CD14-positive monocyte (primary cell): Measurements from ENCODE around the gene SUSD1. TPM values are rescaled to one million over a fixed set of nuclear protein-coding genes. Genes with fewer than 3 reads are reported as not detected.

Source experiments
- DNase-seq, 3 donors: peaks; one replicate each; pipeline ENCODE4 v3.0.0-alpha.2; 2011 to 2022
- H2AFZ ChIP-seq: 2 replicates; pipeline ENCODE4 v1.6.0; 2012; ENCODE audit warnings: mild to moderate bottlenecking, low read depth, low read length, inconsistent platforms; ENCODE audit not compliant: insufficient read depth, poor library complexity, severe bottlenecking
- H3K27ac ChIP-seq, 2 donors: 1 replicate in 1 of 2; 2 replicates in 1 of 2; pipeline ENCODE4 v1.5.1; 2012 to 2013; ENCODE audit warnings: low read length in 2 of 2, control low read depth in 1 of 2, inconsistent platforms in 1 of 2, low read depth in 1 of 2, mild to moderate bottlenecking in 1 of 2
- H3K27me3 ChIP-seq, 2 donors: one replicate each; pipeline versions ENCODE4 v1.6.0 to v1.6.1; 2011 to 2013; ENCODE audit warnings: low read length in 2 of 2; ENCODE audit not compliant: control insufficient read depth in 2 of 2, insufficient read depth in 2 of 2
- H3K36me3 ChIP-seq, 2 donors: replicated peaks in 1 of 2; 1 replicate in 1 of 2; 2 replicates in 1 of 2; pipeline versions ENCODE4 v1.5.1 to v1.6.1; 2012 to 2013; ENCODE audit warnings: low read length in 2 of 2, control low read depth in 1 of 2, inconsistent platforms in 1 of 2, mild to moderate bottlenecking in 1 of 2; ENCODE audit not compliant: insufficient read depth in 2 of 2, control insufficient read depth in 1 of 2
- H3K4me1 ChIP-seq, 2 donors: 1 replicate in 1 of 2; 2 replicates in 1 of 2; pipeline versions ENCODE4 v1.5.1 to v1.6.1; 2012 to 2013; ENCODE audit warnings: low read length in 2 of 2, control low read depth in 1 of 2, inconsistent platforms in 1 of 2, mild to moderate bottlenecking in 1 of 2, moderate library complexity in 1 of 2; ENCODE audit not compliant: insufficient read depth in 2 of 2, control insufficient read depth in 1 of 2
- H3K4me2 ChIP-seq: replicated peaks from 2 replicates; pipeline ENCODE3; 2012; ENCODE audit warnings: low read length, moderate library complexity, mild to moderate bottlenecking; ENCODE audit not compliant: poor library complexity, severe bottlenecking; ENCODE audit errors: extremely low read depth
- H3K4me3 ChIP-seq, 3 experiments: fragments of 200-600 bp in 1 of 3; sonication (generic) in 1 of 3; replicated peaks in 1 of 3; 1 replicate in 2 of 3; 2 replicates in 1 of 3; pipeline ENCODE4 v1.5.1; 2011 to 2013; ENCODE audit warnings: low read length in 3 of 3, mild to moderate bottlenecking in 3 of 3, control low read depth in 2 of 3, low read depth in 2 of 3, inconsistent platforms in 1 of 3, moderate library complexity in 1 of 3
- H3K79me2 ChIP-seq: 2 replicates; pipeline ENCODE4 v1.6.0; 2012; ENCODE audit warnings: mild to moderate bottlenecking, control low read depth, inconsistent platforms, low read length, moderate library complexity; ENCODE audit not compliant: insufficient read depth
- H3K9ac ChIP-seq: 2 replicates; pipeline ENCODE4 v1.6.0; 2017; ENCODE audit warnings: low read length, mild to moderate bottlenecking; ENCODE audit not compliant: insufficient read depth, poor library complexity, severe bottlenecking
- H3K9me3 ChIP-seq, 2 donors: replicated peaks in 1 of 2; 1 replicate in 1 of 2; 2 replicates in 1 of 2; pipeline versions ENCODE4 v1.5.1 to v1.6.1; 2012 to 2013; ENCODE audit warnings: low read length in 2 of 2, control low read depth in 1 of 2; ENCODE audit not compliant: control insufficient read depth in 1 of 2, insufficient read depth in 1 of 2
- H4K20me1 ChIP-seq: 2 replicates; pipeline ENCODE4 v1.6.0; 2012; ENCODE audit warnings: mild to moderate bottlenecking, low read length, control low read depth, moderate library complexity; ENCODE audit not compliant: insufficient read depth
- H3K27ac Mint-ChIP-seq, 7 donors: one replicate each; pipeline ENCODE4 v1.8.0; 2020; ENCODE audit warnings: mild to moderate bottlenecking in 7 of 7, mixed read lengths in 7 of 7, moderate library complexity in 6 of 7, inconsistent platforms in 2 of 7
- H3K27me3 Mint-ChIP-seq, 3 donors: one replicate each; pipeline ENCODE4 v1.8.0; 2021 to 2022; ENCODE audit warnings: low read depth in 3 of 3, mild to moderate bottlenecking in 3 of 3, mixed read lengths in 3 of 3, moderate library complexity in 3 of 3, inconsistent platforms in 1 of 3
- H3K36me3 Mint-ChIP-seq, 2 donors: one replicate each; pipeline ENCODE4 v1.8.0; 2020; ENCODE audit warnings: mixed read lengths in 2 of 2, inconsistent platforms in 1 of 2, mild to moderate bottlenecking in 1 of 2
- H3K4me1 Mint-ChIP-seq: one replicate; pipeline ENCODE4 v1.8.0; 2020; ENCODE audit warnings: mild to moderate bottlenecking, mixed read lengths
- H3K4me3 Mint-ChIP-seq, 2 donors: one replicate each; pipeline ENCODE4 v1.8.0; 2020; ENCODE audit warnings: mild to moderate bottlenecking in 2 of 2, mixed read lengths in 2 of 2, moderate library complexity in 1 of 2
- H3K9me3 Mint-ChIP-seq, 7 donors: one replicate each; pipeline ENCODE4 v1.8.0; 2020 to 2022; ENCODE audit warnings: mixed read lengths in 7 of 7, mild to moderate bottlenecking in 6 of 7, moderate library complexity in 6 of 7, inconsistent platforms in 2 of 7
- CTCF ChIP-seq: fragments of 200-600 bp; IDR thresholded peaks from one replicate; pipeline ENCODE4 v1.8.0; 2022; ENCODE audit warnings: antibody characterized with exemption, mild to moderate bottlenecking
- WGBS: methylation state at CpG from one replicate; pipeline ENCODE4 v1.1.5; 2013; ENCODE audit warnings: missing lambda C conversion rate; ENCODE audit not compliant: insufficient coverage; 5-methylcytosine and 5-hydroxymethylcytosine counted together
- intact Hi-C, 2 donors: fragments of 100-400 bp; cut with micrococcal nuclease; formaldehyde crosslinking; loops; one replicate each; pipeline versions ENCODE4 v1.15.0 to v1.15.1; 2023
- polyA plus RNA-seq, 3 donors: library from polyadenylated mRNA; depleted of rRNA in 1 of 3; unstranded in 2 of 3; stranded (reverse) in 1 of 3; fragments of 300-500 nt in 2 of 3; fragments of >200 nt in 1 of 3; fragmentation: Illumina TruSeq in 2 of 3; gene quantifications; 1 replicate in 2 of 3; 2 replicates in 1 of 3; pipeline ENCODE4 v1.2.3, GENCODE V29; 2012 to 2021

Gene SUSD1
- polyA plus RNA-seq, 3 donors: 29.1 to 42.3 (median 30.9) TPM

GRCh38 chr9:112218908-112219307 lies 43.8 kb upstream of the SUSD1 start:
- Histone ChIP-seq H3K4me3 (no peak overlapping the region), H3K27ac (peak overlapping the region in 1 of 2 donors; percentile 49), H2AFZ (no peak overlapping the region), H3K79me2 (no peaks in the 10 kb centered on the region), H4K20me1 (no peaks in the 10 kb centered on the region), H3K36me3 (peaks cover 71 to 100% of the 10 kb centered on the region in 2 donors), H3K4me1 (no peaks in the 10 kb centered on the region), H3K9me3 (no peaks in the 10 kb centered on the region), H3K4me2 (no peak overlapping the region), H3K27me3 (no peaks in the 10 kb centered on the region), H3K9ac (no peak overlapping the region)
- Mint-ChIP-seq H3K27me3 (peaks cover 0 to 2% (median 0%) of the 10 kb centered on the region in 3 donors), H3K9me3 (no peaks in the 10 kb centered on the region), H3K4me3 (no peak overlapping the region), H3K4me1 (no peaks in the 10 kb centered on the region), H3K36me3 (peaks cover 68 to 82% of the 10 kb centered on the region in 2 donors), H3K27ac (peak overlapping the region in 2 of 7 donors; percentile 3 to 27)
- WGBS: no CpG with 5 or more reads among the region's 3 CpGs
- no peak for TF ChIP-seq CTCF
- intact Hi-C loops: no loop called here
- DNase-seq: no peak

GRCh38 chr9:112212926-112213325 lies 37.8 kb upstream of the SUSD1 start:
- WGBS: no CpG with 5 or more reads among the region's 2 CpGs
- intact Hi-C loops: no loop called here

More at GRCh38 chr9:112212926-112213325, 37.8 kb upstream of the SUSD1 start:
- peaks cover 63 to 97% of the 10 kb centered on the region in 2 donors for H3K36me3 ChIP-seq
- DNase-seq: no peak
- TF ChIP-seq CTCF: no peak
- H3K9me3 ChIP-seq: peaks cover 12 to 19% of the 10 kb centered on the region in 2 donors
- H3K4me1 ChIP-seq: no peaks in the 10 kb centered on the region
- H3K79me2 ChIP-seq: no peaks in the 10 kb centered on the region
- H4K20me1 ChIP-seq: no peaks in the 10 kb centered on the region
- H3K4me3 ChIP-seq: no peak overlapping the region
- Mint-ChIP-seq H3K4me3 (no peak overlapping the region), H3K4me1 (no peaks in the 10 kb centered on the region), H3K36me3 (peaks cover 69 to 87% of the 10 kb centered on the region in 2 donors), H3K27ac (no peak overlapping the region), H3K27me3 (no peaks in the 10 kb centered on the region), H3K9me3 (peaks cover 13 to 25% (median 18%) of the 10 kb centered on the region in 7 donors)
- H3K4me2 ChIP-seq: no peak overlapping the region
- H2AFZ ChIP-seq: no peak overlapping the region
- H3K9ac ChIP-seq: no peak overlapping the region
- H3K27me3 ChIP-seq: no peaks in the 10 kb centered on the region
- H3K27ac ChIP-seq: no peak overlapping the region
